SIG-M5 (cell line): ENCODE data around the gene CCDC183.
"Not testable (repeated sequence)": the region's sequence is repeated elsewhere in the genome, so short reads cannot be mapped to it uniquely, and the experiment has no call there.

Source experiments
- DNase-seq: peaks from one replicate; lab custom pipeline; 2025; lab: John Stamatoyannopoulos, UW

CCDC183 gene

DNA sequence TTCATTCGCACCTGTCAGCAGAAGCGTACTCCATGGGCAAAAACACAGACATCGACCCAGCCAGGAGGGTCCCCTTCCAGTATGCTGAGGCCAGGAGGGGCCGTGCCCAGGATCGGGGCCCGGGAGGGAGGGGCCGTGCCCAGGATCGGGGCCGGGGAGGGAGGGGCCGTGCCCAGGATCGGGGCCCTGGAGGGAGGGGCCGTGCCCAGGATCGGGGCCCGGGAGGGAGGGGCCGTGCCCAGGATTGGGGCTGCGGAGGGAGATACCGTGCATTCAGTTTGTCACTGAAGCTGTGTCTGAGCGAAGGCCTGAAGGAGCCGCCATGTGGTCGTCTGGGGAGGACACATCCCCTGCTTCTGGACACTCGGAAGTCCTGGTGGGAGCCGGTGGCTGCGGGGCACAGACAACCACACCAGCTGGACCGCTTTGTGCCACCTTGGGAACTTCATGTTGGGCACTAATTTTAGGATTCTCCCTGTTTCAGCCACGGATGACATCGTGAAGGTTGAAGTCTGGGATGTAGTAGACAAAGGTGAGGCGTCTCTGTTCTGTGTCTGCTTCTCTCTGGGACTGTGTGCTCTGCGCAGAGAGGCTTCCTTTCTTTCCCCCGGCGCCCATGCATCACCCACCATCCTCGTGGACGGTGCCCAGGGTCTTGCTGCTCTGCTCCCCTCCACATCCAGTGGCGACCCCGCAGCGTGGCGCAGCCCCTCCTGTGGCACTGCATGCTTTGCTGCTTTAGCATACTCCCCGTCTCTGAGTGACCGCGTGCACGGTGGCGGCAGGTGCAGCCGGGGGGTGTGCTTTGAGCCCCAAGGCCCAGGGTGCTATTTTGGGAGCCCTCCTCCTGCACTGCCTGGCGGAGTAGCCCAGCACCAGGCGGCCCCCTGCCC lies 29.4 kb downstream of the CCDC183 start:
- no peak for DNase-seq

DNA sequence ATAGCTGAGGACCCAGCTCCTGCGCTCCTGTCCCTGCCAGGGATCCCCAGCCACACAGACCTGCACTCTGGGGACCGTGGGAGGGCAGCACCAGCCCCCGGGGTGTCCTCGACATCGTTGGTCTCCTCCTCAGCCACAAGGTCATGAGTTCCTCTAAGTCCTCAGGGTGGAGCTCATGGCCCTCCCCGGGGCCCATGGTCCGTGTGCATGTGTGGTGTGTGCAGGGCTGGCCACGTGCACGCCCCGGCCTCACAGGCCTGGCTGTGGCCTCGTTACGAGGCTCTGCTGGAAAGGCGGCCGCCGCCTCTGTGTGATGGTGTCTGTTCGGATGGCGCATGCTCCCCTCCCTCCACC lies 30.0 kb downstream of the CCDC183 start:
- DNase-seq, result no peak

DNA sequence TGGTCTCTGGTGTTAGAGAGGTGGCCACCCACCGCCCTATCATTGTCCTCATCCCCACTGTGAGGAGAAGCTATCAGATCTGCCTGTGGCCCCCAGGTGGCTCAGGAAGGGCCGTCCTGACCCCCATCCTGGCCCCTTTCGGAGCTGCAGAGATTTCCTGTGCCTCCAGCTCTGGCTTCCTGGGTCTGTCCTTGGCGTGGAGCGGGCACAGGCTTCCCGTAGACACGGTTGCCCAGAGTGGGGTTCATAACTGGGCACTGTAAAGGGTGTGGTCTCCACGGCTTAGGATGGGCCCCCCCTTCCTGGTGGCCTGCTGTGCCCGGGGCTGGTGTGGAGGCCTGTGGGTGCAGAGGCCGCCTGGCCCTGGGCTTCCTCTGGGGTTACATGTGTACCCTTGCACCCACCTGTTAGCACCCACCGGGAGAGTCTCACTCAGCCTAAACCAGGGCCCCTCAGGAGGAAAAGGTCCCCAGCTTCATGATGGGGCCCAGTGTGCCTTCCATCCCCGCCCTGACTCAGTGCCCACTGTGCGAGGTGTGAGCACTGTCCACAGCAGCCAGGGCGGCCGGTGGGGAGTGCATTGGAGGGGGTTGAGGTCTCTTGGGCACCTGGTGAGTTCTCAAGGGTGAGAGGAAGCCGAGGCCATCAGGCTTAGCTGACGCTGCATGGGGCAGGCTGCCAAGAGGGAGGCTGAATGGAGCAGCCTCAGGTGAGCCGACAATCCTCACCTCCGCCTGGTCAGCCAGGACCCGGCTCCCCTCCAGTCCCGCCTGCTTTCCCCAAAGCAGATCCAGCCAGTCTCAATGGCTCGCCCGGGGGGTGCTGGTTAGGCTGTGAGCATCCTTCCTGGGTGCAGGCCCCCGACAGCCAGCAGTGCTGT lies 30.8 kb downstream of the CCDC183 start:
- no peak for DNase-seq

DNA sequence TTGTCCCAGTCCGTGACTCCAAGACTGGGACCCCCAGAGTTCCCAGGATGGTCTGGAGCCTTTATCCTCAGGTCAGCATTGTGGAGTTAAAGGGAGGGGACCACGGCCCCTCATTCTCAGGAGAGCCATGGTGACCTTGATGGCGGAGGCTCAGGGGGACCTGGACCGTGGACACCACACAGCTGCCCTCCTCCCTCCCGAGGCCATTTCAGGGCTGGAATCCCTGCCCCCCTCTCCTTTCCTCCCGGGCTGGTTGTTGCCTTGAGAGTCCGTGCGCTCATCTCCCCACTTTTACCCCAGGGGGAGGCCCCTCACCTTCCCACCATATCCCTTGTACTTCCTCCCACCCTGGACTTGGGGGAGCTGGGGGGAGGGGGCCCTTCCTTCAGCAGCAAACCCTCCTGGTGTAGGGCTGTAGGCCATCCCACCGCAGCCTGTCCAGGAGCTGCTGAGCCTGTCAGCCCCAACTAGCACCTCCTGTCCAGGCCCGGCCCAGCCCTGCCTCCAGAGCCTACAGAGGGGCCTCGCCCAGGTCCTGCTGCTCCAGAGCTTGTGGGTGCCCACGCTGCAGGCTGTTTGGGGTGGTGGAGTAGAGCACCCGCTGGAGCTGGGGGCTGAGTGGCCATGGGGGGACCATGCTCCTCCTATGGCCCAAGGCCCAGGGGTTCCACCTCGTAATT lies 31.8 kb downstream of the CCDC183 start:
- no peak for DNase-seq

DNA sequence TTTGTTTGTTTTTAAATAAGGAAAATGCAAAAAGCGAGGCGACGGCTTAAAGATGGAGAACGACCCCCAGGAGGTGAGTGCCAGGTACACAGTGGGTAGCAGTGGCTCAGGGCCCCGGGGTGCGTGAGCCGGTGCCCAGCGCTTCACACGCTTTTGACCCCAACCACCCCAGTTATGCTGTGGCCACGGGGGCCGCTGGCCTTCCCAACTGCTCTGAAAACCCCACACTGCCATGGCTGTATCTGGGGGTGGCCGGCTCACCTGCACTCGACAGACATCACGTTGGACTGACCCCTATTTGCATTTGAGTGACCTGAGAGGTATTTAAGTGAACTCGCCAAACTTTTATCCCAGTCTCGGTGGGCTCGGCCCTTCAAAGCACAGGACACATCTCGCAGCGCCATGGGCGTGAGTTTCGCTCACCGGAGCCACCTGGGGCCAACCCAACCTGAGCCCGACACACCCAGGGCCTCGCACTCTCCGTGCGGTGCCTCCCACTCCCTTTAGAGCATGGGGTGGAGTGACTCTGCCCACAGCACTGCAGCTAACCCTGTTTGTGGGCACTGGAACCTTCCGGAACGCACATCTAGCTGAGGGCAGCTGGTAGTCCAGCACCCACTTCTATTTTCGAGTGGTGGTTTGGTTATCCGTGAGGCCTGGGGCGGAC lies 32.5 kb downstream of the CCDC183 start:
- no peak for DNase-seq

DNA sequence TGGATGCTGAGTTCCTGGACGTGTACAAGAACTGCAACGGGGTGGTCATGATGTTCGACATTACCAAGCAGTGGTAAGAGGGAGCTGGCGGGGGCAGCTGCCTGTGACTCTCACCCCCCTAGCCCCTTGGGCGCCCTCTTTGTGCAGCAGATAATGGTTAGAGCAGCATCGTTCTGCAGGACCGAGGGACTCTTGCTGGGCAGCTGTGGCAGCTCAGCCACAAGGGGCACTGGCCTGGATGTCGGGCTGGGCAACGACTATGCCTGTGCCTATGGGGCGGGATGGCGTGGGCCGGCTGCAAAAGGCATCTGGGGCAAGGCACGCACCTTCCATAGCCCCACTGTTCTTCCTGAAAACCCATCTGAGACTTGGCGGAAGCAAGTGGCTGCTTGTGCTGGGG lies 33.3 kb downstream of the CCDC183 start:
- no peak for DNase-seq

DNA sequence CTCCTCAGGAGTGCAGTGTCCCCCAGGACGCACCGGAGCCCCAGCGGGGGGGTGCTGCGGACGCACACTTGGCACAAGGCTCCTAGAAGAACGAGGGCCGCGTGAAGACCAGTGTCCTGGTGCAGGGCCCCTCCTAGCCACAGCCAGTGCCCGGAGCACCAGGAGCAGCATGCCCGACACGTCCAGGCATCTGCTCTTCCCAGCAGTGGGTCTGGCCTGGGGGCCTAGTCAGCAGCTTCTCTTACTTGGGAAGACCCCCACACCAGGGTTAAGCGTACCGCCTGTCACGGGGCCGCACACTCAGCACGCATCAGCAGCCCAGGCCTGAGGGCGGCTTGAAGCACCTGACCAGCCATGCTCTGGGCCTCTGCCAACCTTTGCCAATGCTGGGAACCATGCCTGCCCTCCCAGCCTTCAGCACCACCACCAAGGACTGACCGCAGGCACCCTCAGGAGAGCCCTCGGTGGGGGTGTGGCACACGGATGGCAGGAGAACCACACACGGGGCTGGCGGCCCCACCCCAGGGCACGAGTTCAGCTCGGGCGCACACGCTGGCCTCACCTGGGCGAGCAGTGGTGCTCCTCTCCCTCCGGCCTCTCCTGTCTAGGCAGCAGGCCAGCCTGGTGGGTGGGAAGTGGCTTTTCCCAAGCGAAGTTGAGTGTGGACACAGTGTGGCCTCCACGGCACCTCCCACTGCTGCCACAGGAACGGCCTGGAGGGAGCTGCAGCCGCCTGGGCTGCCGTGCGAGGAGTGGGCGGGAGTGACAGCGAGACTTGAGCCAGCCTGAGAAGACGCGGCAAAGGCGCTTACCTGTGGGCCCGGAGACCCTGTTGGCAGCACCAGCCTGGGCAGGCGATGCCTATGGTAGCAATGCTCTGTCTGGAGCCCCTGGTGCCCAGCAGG lies 34.1 kb downstream of the CCDC183 start:
- no peak for DNase-seq

DNA sequence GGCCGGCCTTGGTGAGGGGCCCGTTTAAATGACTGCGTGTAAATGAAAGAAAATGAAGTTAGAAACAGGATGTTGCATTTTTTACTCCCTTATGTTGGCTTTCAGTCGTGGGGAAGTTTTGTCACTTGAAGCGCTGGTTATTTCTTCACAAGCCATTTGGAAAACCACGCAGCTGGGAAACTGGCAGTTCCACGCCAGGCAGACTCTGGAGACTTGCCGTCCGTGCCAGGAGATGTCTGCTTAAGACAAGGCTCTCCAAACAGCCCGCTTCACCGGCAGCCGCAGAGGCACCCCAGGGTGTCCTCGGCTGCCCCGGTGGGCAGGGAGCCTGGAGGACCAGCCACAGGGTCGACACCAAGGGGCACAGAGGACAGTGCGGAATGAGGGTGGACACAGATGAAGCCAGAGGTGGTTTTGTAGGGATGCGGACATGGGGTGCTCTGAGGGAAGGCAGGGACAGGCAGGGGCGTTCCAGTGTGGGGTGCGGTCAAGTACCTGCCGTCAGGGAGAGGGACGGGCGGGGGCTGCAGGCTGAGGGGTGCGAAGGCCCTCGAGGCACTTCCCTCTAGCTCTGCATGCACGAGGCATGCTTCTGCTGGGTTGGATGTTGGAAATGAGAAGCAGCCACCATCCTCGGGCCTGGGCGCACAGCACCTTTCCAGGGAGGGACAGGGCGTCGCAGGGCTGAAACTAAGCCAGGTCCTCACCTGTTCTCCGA lies 35.0 kb downstream of the CCDC183 start:
- no peak for DNase-seq

DNA sequence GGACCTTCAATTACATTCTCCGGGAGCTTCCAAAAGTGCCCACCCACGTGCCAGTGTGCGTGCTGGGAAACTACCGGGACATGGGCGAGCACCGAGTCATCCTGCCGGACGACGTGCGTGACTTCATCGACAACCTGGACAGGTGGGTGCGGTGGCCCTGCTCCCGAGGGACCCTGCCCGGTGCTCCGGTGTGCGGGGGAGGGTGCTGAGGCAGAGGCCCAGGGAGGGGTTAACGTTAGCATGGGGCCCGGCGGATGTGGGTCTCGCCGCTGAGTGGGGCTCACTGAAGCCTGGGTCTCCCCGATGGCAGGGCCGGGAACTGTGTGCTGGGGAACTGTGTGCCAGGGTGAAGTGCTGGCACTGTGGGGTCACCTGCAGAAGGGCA lies 35.6 kb downstream of the CCDC183 start:
- DNase-seq, result no peak

DNA sequence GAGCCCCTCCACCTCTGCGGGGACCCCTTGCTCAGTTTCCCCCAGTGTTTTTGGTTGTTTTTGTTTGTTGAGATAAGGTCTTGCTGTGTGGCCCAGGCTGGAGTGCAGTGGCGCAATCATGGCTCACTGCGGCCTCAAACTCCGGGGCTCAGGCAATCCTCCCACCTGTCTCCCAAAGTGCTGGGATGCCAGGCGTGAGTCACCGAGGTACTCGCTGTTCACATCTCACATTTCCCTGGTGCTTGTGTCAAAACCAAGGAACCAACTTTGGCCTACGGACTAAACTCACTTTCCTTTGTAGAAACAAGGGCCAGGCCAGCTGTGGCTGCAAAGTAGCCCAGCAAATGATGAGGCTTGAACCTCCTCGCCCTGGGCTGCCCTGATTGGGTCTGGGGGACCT lies 36.4 kb downstream of the CCDC183 start:
- DNase-seq, result no peak

DNA sequence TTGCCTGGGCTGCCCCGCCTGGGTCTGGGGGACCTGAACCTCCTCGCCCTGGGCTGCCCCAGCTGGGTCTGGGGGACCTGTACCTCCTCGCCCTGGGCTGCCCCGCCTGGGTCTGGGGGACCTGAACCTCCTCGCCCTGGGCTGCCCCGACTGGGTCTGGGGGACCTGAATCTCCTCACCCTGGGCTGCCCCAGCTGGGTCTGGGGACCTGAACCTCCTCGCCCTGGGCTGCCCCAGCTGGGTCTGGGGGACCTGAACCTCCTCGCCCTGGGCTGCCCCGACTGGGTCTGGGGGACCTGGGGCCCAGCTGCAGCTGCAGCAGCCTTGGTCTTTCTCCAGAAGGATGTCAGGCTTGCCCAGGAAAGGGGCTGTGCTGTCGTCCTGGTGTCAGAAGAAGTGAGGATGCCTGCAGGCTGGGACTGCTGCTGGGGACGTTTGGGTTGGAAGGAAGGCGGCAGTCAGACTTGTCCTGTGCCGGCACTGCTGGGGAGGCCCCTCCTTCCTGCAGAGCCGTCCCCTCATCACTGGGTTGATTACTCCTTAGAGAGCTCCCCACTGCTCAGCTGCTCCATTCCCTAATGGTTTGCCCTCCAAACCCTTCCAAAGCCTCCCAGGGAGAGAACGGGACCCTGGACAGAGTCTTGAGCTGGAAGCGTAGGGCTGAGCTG lies 37.4 kb downstream of the CCDC183 start:
- not testable (repeated sequence) for DNase-seq

DNA sequence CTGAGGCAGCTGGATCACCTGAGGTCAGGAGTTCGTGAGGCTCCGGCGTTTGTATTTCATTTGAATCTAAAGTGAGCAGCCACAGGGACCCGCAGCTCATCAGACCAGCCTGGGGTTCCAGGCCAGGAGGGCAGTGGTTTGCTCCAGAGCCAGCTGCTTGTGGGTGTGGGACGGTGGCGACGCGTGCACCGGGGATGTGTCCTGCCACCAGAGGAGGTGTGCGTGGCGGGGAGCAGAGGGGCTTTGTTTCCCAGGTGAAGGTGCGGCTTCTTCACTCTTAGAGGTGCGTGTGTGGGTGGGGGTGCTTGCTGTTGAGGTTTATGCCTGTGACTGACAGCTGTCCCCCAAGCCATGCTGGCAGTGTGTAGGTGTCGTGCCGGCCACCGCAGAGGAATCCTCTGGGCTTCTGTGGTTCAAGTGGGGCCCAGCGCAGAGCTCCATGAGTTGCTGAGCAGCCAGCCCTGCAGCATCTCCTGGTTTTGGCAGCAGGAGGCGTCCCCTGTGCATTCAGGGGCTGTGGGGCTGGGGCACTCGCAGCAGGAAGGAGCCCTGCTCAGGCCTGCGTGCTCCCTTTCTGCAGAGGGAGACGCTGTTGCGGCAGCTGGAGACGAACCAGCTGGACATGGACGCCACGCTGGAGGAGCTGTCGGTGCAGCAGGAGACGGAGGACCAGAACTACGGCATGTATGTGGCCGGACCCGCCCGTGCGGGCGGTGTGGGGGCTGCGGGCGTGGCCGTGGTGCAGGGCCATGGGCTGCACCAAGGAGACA lies 39.2 kb downstream of the CCDC183 start:
- DNase-seq, result no peak

DNA sequence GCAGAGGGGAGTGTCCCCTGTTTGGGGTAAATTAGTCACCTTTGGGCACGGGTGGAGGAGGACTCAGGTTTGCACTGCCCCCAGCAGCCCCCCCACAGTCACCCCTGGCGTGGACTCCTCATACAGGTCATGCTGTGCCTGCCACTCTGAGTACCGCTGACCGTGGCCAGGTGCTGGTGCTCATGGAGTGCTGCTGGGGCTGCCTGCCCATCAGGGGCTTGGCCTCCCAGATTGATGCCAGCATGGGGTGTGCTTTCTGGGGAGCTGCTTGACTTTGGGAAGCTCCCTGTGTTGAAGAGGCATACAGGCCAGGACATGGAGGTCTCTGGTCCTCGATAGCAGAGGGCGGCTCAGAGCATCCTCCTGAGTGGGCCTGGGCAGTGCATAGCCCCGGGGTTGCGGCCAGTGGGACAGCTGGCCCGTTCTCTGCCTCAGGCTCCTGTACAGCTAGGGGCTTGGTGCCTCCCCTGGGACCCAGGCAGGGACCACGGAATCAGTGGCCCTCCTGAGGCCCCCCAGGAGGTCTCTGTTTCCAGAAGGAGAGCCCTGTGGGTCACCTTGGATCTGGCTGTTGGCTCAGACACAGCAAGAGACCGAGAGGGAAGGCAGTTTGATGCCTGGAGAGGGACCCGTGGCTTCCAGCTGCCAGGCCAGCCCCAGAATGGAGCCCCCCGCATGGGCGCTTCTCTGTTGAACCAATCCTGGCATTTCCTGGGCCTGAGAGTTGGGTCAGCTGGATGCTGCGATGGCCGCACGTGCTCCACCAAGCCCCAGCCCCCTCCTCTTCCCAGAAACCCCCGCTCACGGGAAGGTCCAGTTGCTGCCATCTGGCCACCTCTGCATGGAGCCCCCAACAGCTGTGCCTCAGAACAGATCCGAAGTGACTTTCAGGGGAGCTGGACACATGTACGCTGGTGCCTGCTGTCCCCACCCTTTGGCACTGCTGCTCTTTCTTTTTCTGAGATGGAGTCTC lies 40.1 kb downstream of the CCDC183 start:
- DNase-seq, result no peak

DNA sequence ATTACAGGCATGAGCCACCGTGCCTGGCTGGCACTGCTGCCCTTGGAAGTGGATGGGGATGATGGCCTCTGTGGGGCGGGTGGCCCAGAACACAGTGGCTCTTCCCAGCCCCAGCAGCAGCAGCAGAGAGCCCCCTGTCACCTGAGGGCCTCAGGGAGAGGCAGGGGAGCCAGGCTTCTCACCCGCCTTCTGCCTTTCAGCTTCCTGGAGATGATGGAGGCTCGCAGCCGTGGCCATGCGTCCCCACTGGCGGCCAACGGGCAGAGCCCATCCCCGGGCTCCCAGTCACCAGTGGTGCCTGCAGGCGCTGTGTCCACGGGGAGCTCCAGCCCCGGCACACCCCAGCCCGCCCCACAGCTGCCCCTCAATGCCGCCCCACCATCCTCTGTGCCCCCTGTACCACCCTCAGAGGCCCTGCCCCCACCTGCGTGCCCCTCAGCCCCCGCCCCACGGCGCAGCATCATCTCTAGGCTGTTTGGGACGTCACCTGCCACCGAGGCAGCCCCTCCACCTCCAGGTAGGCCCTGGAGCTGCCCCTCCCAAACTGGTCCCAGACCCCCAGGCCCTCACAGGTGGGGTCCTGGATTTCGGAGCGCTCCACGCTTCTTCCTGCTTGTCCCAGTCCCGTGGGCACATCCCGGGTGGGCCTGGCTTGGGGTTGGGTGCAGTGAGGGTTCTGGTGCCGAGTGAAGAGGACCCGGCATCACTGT lies 41.2 kb downstream of the CCDC183 start:
- no peak for DNase-seq

DNA sequence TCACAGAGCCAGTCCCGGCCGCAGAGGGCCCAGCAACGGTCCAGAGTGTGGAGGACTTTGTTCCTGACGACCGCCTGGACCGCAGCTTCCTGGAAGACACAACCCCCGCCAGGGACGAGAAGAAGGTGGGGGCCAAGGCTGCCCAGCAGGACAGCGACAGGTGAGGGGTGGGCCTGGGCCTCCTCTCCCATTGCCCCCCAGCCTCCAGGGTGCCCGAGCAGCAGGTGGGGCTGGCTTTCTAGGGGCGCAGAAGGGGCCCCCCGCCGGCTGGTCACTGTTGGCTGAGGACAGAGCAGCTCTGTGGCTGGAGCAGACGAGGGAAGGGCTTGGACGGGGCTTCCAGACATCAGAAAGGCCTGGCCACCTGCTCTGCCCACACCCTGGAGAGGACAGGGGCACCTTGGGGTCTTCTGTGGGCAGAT lies 41.7 kb downstream of the CCDC183 start:
- DNase-seq, result not testable (repeated sequence)

DNA sequence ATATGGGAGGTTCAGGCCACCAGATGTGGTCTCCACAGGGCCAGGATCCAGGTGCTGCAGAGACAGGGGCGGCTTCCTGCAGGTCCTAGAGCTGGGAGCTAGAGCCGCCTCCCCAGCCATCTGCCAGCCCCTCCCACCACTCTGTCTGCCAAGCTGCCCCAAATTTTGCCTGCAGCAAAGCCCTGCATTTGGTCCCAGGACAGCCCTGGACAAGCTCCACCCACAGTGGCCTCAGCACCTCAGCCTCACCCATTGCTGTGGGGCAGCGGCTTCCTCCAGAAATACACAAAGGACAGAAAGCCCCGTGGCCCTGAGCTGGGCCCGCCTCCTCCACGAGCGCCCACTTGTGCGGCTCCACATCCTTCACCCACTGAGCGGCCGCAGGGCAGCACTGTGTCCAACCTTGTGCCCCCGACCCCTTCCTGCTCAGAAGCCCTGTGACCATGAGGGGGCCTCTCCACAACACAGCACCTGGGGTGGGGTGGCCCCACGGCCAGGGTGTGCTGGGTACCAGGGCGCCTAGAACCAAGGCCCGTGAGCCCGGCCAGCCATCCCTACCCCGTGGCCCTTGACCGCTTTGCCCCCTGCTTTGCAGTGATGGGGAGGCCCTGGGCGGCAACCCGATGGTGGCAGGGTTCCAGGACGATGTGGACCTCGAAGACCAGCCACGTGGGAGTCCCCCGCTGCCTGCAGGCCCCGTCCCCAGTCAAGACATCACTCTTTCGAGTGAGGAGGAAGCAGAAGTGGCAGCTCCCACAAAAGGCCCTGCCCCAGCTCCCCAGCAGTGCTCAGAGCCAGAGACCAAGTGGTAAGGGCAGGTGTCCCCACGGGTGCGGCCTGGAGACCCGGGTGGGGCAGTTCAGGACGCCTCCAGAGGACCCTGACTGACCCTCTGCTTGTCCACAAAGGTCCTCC lies 42.4 kb downstream of the CCDC183 start:
- no peak for DNase-seq
